ENCODE data around the gene ACP1.
A peak's percentile ranks its signal among the peaks of the same experiment; 100 is the strongest.

The ACP1 gene

DNA sequence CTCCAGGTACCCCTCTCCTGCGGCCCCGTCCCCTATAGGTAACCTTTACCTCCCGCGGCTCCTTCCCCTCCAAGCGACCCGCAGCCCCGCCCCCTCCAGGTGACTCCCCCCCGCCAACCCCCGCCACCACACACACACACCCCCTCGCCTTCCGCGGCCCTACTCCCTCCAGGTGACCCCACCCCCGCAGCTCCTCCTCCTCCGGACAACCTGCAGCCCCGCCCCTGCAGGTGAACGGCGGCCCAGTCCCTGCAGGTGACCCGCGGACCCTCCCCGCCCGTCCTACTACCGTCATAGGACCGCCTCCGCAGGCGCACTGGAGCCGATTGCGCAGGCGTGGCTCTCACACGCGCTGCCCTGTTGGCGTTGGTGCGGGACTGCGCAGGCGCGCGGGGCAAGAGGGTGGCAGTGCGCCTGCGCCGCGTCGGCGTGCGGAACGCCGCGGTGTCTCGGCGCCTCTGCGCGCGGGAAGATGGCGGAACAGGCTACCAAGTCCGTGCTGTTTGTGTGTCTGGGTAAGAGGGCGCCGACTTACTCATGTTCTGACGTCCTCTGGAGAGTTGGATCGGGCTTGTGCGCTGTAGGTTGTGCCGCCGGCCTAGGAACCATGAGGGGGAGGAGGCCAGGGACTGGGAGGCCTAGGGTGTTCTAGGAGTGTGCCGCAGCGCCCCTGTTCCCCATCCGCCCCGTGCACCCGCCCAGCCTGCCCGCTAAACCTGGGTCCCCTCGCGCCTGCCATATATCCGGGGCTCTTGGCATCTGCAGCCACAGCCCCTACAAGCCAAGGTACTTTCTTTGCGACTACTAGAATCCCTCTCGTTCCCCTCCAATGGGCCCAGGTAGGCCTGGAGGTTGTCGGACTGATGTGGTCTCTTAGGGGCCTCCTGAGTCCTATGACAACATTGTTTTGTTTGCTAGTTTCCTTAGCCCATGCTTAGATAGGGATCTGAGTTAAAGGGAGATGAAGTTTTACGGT, at the start of gene ACP1:
Gene ACP1, plus strand, starts transcription at position 455 of the 976 bp plus-strand sequence. Its CDS starts 18 bp downstream, at position 473.
- DNase-seq (ENCODE audit: low spot score) = peak; percentile 97

DNA sequence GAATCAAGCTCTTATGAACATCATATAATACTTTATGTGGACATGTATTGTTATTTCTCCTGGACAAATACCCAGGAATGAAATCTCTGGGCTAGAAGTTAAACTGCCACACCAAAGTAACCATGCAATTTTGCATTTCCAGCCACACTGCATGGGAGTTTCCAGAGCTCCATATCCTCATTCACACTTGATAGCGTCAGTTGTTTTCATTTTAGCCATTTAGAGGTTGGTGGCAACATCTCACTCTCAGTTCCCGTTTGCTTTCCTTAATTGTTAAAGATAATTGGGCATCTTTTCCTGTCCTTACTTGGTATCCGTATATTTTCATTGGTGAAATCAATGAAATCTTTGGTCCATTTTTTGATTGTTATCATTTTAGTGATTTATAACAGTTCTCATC, 48.7 kb upstream of the ACP1 start:
- DNase-seq (ENCODE audit: low spot score) = no peak

DNA sequence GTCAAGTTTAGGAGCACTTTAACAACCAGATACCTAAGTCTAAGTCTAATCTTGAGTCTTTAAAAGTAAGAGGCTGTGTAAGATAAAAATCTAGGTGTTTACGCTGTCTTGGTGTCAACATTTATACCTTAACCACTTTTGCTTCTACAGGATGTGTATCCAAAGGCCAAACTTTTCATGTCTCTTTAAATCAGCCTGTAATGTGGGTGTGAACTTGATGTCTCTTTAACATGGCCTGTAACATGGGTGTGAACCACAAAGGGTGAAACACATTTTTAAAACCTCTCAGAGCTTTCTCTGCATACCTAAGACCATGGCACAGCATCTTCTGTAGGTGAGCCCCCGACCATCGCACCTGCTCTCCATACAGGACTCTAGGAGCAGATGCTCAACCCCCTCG, 41.3 kb upstream of the ACP1 start:
- DNase-seq (ENCODE audit: low spot score) = no peak

DNA sequence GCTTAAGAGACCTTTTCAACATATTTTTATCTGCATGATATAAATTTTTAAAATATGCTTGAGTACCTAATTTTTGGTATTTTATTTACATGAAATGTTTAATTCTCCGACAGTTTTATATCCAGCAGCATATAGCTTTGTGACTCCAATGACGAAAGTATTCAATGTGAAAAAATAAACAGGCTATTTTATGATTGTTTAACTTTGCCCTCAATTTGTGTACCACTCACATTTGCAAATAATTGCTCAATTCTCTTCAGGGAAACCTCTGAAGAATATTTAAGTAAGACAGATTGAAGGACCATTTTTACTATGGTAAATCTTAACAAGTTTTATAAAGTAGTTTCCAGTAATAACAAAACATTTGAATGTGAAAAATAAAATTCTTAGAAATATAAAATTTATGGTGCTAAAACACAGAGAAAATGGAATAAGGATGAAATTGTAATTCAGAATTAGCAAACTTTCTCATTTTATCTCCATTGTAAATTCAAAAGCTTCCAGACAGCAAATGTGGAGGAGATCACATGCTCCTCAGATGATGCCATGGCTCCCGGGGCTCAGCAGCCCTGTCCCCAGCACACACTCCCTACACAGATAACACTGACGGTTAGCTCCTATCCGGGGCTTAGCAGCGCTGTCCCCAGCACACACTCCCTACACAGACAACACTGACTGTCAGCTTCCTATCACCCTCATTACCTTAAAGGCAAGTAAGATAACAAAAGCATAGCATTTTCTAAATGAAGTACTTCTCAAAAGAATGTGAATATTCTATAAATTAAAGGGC, 40.6 kb upstream of the ACP1 start:
- DNase-seq (ENCODE audit: low spot score) = no peak

DNA sequence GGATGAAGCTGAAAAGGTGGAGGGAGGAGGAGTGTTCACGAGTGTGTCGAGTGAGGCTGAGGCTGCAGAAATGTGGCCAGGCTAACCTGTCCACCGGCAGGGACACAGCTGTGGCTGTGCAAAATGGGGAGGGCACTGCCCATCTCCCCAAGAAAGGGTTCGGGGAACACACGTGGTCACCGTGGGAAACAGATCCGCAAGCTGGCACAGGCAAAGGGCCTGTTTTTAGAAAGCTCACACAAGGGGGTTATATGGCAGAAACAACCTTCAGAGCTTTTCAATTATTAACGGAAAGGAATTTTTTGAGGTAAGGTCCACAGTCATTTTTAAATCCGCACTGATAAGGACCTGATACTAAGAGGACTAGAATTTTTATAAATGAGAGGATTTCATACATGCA, 36.6 kb upstream of the ACP1 start:
- DNase-seq (ENCODE audit: low spot score) = no peak

DNA sequence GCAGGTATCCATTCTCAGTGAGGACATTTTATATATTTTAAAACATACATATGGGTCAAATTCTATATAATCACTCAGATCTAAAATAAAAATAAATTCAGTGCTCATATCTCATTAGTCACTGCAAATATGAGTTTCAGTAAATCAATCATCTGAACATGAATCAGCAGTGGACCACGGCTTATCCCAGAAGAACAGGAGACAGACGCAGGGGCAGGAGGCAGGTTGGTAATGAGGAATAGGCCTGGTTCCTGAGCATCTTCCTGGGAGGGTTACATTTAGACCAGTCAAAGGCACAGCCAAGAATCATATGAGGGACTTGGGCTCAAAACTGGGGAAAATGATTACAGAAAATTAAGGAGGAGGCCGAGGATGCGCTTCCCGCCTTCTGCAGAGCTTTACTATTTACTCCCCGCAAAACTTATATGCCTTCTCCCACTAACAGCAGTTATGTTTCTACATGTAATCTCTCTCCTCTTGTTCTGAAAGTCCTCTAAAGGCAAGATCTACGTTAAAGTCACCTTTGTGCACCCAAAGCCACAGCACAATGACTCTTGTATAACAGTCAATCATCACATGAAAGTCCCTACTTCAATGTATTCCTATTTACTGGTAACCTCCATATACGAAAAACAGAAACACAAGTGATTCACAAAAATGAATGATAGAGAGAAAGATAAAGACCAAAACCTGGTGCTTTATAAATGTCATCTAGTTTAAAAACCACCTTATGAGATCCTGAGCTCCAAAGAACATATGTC, 36.0 kb upstream of the ACP1 start:
- no peak for DNase-seq (ENCODE audit: low spot score)

DNA sequence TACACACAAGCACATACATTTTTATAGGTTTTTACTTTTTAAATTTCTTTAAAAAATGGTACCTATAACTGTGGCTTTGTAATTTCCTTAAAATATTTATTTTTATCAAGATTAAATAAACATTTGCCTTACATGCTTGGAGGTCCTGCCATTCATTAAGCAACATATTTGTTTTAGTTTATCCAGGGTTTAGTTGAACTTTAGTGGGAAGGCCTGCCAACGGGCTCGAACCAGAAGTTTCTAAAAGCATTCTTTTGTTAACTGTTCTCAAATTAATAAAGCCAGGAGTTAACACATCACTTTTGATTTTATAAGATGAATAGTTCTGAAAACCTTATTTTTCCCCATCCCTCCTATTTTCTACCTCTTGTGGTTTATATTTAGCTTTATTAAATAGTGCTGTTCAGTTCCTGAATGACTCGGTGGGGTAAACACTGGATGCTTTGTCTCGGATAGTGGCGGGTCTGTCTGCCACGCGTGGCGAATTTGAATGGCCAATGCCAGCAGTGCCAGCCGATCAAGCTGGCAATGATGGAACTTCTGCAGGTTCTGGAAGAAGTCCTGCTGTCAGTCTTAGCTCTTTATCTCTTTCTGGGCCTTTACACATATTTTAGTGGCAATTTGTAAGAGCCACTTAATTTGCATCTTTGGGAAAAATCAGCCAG, 33.1 kb upstream of the ACP1 start:
- DNase-seq (ENCODE audit: low spot score) = no peak

DNA sequence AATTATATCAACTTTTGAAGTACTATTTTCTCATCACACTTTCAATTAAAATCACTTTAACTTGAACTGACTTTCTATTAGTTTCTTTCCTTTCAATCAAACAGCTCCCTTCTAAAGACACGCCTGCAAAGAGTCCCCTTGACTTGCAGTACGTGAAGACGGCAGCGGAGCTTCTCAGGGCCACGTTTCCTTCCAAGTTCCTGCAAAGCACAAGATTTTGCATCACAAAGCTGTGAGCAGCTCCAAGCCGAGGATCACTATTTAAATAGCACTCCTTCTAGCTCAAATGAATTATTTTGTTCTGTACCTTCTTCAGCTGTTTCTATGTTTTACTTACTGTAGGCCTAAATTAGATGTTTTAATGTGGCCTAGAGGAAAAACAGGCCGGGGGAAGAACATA, 31.7 kb upstream of the ACP1 start:
- DNase-seq (ENCODE audit: low spot score) = no peak

DNA sequence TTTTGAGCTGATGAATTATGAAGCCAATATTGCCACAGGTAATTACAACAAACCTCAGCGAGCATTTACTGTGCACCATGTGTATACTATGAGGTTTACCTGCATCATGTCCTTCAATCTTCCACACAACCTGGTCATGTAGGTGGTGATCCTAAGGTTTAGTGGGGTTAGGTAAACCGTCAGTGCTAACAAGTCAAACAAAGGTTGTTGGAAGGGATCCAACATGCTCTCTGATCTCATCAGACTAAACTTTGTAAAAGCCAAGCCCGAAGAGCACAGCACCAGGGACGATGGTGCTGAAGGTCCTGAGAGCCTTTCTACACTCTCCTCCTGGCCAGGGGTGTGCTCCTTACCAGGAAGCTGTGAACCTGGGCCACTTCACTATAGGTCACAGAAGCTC, 30.3 kb upstream of the ACP1 start:
- no peak for DNase-seq (ENCODE audit: low spot score)

DNA sequence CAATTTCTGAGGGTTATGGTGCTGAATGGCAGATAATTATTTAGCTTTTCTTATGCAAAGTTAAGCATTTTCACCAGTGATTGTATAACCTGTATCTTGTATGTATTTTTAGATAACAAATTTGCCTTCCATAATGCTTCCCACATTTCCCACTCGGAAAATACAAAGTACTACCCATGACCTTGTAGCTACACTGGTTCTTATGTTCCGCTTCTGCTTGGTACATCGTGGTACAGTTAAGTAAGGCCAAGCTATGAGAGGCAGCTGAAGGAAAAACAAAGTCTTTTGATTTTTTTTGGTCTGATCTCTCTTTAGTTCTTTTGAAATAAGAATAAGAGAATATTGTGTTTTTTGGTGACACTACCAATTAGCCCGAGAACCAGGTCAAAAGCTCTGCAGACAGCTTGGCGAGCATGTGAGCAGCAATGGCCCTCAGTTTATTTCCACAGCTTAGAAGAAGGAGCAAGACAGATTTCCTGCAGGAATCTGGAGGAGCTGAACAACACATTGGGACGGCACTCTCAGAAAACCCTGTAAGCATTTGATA, 27.7 kb upstream of the ACP1 start:
- DNase-seq (ENCODE audit: low spot score) = no peak

DNA sequence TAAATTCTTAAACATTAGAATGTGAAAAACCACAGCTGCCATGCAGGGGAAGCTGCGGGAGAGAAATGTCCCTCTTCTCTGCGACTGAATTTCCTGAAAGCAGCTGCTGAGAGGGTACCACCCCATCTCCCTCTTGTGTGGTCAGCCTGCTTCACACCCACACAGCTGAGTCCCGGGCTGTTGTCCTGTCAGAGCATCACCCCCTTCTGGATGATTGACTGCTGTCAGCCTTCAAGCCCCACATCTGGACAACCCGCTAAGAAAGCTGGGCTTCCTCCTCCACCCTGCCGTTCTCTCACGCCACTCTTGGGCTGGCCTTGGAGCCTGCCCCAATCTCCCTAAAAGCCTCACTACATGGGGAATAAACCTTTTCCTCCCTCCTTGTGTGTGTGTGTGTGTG, 26.9 kb upstream of the ACP1 start:
- DNase-seq (ENCODE audit: low spot score) = no peak

DNA sequence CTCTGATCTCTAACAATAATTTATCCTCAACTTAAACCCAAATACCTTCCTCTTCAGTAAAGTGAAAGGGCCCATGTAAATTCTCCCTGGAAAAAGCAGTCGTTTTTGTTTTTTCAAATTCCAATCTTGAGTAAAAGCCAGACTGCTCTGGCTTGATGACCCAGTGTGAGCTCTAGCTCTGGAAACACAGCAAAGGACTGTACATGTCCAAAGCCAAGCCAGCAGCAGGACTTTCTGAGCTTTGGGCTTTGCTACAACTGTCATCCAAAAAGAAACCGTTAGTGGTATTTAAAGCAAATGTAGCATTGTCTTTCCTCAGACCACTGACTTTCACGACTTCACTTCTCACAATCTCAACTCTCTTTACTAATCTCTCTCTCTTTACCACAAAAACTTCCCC, 26.3 kb upstream of the ACP1 start:
- no peak for DNase-seq (ENCODE audit: low spot score)

DNA sequence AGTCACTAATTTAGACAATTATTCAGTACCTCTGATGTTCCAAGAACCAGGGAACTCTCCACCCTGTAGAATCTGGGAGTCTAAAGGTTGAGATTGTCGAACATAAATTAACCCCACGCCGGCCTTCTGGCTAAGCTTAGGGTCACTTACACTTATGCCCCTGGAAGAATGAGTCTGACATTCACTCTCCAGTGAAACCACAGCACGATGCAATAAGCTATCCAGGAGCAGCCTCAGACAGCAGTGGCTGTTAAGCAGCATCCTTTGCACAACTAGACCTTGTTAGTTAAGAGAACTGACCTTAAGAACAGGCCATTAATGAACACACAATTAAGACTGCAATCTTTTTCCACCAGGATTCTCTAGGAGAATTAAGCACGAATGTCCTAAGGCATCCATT, 25.9 kb upstream of the ACP1 start:
- no peak for DNase-seq (ENCODE audit: low spot score)

DNA sequence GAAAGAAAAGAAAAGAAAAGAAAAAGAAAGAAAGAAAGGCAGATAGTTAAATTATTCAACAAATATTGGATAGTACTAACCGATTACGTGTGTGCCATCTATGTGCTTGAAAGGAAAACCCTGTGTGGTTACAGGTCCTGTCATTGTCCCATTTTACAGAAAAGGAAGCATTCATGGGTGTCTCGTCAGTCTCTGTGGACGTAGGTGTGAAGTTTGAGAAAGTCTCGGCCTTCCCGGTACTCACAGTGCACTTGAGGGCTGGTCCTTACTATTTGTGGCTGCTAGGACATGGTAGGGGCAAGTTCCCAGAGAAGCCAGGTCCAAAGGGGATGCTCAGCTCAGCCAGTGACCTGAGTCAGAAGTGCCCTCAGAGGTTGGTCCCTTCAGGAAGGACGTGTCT, 20.2 kb upstream of the ACP1 start:
- no peak for DNase-seq (ENCODE audit: low spot score)

DNA sequence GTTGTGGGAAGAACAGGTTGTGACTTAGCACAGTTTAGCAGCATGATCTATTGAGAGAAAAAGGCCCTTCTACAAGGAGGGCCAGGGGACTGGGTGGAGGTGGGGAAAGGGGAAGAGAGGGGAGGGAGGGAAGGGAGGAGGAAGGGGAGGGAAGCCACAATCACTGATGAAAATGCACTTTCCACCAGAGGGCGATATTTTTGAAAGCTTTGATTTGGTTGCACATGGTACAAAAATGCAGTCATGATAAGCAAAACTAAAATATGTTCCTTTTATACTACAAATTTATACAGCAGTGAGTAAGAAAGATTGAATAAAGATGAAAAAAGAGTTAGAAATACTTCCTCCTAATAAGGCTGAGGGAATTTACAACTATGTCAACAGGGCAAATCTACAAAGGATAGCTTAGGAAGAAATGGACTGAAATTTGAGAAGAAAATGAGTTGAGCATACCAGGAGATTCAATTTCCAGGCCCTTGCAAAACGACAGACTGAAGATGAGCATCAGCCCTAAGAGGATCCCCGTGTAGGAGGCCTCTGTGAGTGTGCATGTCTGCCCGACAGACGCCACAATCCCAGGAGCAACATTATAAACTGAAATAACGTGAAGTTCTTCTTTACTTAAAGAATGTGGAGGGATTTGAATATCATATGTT, 18.1 kb upstream of the ACP1 start:
- DNase-seq (ENCODE audit: low spot score) = peak; percentile 17

DNA sequence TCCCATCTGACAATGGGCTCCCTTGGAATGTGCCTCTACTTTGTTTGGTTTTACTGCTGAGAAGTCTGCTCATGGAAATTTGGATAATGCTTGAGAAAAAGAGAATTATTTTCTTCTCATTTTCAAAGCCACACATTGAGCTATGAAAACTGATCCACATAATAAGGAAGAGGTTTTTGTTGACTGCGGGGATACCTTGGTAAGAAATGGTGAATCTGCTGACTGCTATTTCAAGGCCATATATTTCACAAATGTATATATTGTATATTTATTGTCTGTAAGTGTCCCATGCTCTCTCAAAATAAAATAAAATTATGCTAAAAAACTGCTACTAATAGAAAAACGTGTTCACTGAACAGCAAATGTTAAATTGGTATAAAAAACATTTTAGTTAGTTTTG, 16.0 kb upstream of the ACP1 start:
- DNase-seq (ENCODE audit: low spot score) = no peak

DNA sequence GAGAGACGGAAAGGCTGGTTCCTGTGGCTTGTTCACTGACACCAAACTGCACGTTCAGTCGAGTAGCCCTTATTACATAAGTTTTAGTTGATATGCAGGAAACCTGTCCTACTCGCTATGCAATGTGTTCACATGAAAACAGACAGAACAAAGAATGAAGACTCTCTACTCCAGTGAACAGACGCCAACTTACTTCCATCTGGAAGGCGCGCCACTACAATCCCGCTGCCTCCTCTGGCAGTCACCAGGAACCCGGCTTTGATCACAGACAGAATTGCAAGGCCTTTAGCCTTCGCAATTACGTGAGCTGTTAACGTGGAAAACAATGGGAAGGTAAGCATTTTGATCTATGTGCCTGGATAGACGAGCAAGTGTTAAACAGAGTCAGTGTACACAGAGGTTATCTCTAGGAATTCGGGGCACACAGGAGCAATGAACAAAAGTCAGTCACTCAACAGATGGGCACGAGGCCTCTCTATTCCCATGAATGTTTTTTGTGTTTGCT, 15.2 kb upstream of the ACP1 start:
- no peak for DNase-seq (ENCODE audit: low spot score)

DNA sequence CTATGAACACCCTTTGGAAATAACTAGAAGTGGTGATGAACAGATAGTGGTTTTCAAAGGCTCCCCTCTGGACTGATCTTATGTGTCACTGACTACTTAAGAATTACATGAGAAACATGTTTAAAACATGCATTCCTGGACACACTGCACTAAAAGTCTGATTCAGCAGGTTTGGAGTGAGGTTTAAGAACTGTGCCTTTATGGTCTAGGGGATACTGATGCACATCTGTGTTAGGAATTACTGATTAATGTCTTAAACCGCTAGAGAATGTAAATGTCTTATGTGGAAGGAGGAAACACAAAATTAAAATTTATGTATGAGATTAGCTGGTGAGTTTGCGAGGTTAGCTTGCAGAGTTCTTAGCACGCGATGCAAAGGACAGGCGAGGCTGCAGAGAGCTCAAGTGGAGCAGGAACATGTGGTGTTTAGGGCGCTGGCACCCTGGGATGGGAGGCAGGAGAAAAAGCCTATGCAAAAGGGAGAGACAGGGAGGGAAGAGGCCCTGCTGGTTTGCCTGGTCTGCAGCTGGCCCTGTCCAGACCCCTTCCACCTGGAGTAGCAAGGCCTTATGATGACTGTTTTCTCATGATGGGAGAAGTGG, 12.6 kb upstream of the ACP1 start:
- DNase-seq (ENCODE audit: low spot score) = no peak

DNA sequence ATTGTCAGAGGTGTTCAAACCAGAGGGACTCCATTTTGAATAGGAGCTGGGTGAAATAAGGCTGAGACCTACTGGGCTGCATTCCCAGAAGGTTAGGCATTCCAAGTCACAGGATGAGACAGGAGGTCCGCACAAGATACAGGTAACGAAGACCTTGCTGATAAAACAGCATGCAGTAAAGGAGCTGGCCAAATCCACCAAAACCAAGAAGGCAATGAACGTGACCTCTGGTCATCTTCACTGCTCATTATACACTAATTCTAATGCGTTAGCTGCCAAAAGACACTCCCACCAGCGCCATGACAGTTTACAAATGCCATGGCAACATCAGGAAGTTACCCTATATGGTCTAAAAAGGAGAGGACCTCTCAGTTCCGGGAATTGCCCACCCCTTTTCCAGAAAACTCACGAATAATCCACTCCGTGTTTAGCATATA, 11.5 kb upstream of the ACP1 start:
- DNase-seq (ENCODE audit: low spot score) = no peak

DNA sequence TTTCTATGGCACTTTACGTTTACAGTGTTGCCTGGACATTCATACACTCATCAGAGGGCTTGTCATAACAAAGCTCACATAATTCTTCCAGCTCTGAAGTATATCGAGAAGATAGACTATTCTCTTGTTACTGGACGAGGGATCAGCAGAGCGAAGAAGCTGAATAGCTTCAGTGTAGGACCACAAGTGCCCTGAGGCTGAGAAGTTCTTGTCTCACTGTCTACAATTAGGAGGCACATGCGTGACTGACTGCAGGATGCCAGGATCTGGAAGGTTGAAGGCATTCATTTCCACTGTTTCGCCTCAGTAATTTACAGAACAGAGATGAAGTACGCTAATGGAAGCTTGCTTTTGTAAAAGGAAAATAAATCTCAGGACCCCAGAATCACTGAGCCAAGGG, 10.5 kb upstream of the ACP1 start:
- DNase-seq (ENCODE audit: low spot score) = no peak

All from hepatic stellate cell (primary cell).